Fibroblast of skin of left biceps (primary cell): Measurements from ENCODE around the gene SHH.

Source experiments
- DNase-seq, 2 experiments: peaks; one replicate each; pipeline ENCODE4 v3.0.0-alpha.2; 2013; ENCODE audit warnings: low read depth in 2 of 2

Gene SHH

GRCh38 chr7:155811895-155812761, at the start of gene SHH:
TSS of gene SHH (minus strand) at chr7:155812463. CDS start at chr7:155812122, 341 bp downstream.
- no peak for DNase-seq

GRCh38 chr7:155861480-155861868, 49.2 kb upstream of the SHH start:
- no peak for DNase-seq

DNA sequence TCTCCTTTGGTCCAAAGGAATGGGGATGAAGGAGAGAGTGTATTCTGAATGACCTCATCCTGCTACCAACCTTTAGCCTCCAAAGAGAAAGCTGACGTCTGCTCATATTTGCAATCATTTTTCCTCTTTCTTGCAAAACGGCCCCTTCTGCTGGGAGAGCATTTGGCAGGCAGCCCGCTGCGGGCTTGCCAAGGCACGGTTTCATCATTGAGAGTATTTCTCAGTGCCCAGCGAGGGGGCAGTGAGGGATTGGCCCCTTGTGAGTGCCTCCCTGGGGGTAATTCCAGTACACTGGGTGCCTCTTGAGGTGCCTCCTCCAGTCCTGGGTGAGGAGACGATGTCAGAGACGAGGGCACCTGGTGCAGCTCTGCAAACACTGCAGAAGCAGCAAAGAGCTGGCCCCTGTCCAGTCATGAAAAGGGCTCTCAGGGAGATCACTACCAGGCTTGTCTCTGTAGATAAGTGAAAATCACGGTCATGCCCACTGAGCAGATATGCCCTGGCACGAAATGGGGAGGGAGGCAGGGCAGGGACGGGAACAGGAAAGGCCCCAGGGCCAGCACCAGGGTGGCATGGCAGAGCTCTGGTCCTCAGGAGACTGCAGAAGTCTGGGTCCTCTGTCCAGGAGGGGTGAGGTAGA, 48.7 kb upstream of the SHH start:
- no peak for DNase-seq

DNA sequence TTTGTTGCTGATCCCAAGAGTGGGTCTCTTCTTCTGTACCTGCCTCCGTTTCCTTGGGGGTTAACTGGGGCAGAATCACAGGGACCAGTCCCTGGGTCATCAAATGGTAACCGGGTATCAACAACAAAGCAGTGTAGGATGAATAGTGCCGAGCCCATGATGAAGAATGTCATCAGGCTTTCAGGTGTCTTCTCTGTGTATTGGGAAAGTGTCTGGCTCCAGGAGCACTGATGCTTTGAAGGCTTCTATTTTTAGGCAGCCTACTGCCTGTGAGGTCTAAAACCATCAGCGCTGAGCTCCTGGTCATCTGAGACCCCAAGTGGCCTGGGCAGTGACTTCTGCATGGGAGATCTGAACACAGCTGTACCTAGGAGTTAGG, 48.2 kb upstream of the SHH start:
- DNase-seq: no peak

GRCh38 chr7:155858521-155859061, 46.3 kb upstream of the SHH start:
- no peak for DNase-seq

GRCh38 chr7:155857141-155857540, 44.9 kb upstream of the SHH start:
- no peak for DNase-seq

DNA sequence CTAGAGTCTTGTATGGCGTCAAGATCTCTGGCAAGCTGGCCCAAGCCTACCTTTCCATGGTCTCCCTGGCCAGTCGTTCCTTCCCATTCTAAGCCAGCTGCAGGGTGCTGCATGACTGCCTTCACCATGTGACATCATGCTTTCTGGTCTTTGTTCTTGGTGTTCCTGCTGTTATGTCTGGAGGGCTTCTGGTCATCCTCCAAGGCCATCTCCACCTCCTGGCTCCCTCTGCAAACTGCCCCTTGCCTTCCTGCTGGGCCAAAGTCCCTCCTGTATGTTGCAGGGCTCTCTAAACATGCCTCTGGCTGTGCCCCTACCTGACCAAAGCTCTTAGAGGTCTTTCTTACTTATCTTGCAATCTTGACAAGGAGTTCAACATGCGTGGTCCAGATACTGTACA, 44.4 kb upstream of the SHH start:
- DNase-seq: no peak

- no peak for DNase-seq
These were observed 40.4 kb upstream of the SHH start for GRCh38 chr7:155852426-155853301.

- no peak for DNase-seq
These were observed 39.6 kb upstream of the SHH start for GRCh38 chr7:155851892-155852291.

DNA sequence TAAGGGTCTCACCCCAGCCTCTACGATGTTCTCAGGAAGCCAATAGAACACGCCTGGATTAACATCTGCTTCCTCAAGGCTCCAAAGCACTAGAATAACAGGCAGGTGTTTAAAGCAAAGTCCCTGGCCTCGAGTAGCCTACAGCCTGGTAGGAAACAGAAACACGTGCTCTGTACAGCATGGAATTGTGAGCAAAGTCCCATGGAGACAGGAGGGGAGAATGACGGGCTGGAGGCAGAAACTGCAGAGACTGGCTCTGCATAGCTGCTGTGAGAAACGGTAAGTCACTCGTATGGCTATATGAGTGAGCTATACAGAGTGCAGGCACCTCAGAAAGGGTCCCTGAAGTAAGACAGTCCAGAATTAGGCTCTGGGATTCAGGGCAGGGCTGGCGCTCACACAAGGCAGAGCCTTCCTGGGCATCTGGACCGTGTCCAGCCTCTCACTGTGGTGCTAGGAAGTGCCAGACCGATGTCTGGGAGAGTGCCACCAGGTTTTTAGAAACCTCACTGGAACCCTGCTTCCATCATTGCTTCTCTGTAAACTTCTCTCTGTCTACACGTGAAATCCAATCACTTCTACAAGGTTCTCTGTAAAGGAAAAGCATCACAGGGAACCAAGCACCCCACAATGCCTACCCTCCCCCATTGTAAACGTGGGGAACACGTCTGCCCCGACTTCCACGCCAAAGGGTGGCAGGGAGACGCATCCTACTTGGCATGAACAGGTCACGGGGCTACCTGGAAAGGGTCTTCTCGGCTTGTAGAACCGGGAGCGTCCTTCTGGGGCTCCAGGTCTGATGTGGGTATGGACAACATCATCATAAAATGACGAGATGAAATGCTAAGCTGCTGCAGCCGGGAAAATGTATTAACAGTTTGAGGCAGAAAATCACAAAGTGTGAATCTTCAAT, 38.8 kb upstream of the SHH start:
- DNase-seq: no peak

GRCh38 chr7:155850001-155850436, 37.8 kb upstream of the SHH start:
- DNase-seq: no peak

GRCh38 chr7:155848691-155849669, 36.7 kb upstream of the SHH start:
- DNase-seq: no peak

DNA sequence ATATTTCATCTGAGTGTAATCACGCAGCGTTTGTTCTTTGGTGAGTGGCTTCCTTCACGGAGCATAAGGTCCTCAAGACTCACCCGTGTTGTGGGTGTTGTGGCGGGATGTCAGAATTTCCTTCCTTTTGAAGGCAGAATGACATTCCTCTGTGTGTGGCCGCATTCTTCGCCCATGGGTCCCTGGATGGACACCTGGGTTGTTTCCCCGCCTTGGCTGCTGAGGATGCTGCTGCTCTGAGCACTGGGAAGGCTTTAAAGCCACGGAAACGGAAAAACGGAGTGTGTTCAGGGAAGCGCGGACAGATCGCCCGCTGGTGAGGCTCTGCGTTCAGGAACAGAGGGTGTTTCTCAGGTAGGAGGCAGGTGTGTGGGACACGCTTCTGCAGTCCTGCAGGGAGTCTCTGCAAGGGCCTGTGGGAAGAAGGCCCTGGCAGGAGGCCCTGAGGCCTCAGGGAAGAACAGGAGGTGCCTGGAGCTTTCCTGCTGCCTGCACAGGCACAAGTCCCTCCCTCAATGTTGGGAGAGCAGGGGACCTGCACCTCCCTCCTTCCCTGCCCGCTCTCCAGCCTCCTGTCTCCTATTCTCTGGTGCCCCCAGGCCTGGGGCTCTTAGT, 35.7 kb upstream of the SHH start:
- DNase-seq: no peak

DNA sequence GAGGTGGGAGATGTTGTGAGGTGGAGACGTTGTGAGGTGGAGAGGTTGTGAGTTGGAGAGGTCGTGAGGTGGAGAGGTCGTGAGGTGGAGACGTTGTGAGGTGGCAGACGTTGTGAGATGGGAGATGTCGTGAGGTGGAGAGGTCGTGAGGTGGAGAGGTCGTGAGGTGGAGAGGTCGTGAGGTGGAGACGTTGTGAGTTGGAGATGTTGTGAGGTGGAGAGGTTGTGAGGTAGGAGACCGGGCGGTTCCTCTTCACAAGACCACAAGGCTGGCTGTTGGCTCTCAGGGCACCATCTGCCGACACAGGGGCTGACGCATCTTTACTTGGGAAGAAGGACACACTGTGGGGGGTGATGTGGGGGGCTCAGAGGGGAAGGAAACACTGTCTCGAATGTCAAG, 34.7 kb upstream of the SHH start:
- DNase-seq: no peak

GRCh38 chr7:155846156-155846555, 33.9 kb upstream of the SHH start:
- DNase-seq: no peak

DNA sequence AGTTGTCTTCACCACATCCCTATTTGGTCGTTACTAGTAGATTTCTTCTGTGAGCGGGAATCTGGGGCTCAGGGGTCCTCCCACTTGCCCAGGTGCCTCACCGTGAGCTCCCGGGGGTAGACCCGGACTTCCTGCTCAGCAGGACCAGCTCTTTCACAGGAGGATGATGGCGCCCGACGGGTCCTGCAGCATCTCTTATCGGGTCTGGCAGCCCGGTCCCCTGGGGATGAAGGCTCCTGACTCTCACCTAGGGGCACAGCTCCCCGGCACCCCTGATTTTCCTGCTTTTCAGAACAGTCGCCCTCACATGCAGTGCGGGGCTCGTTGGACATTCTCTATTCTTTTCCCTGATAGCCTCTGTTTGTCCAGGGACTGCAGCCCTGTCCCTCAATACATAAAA, 33.0 kb upstream of the SHH start:
- no peak for DNase-seq

DNA sequence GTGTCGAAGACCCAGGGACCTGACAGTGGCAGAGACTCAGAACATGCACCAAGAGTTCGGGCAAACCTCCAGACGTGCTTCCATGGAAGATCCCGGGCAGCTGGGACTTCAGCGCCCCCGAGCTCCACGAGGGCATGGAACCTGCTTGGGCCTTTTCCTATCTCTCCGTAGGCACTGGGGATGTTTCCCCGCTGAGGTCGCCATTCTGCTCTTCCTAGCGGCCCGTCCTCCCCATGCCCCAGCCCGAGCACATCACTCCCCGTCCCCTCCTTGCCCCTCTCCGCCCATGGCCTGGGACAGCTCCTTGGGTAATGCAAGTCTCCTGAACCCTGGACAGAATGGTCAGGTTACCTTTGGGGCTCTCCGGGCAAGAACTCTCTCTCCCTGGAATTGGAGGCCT, 32.3 kb upstream of the SHH start:
- DNase-seq: no peak

GRCh38 chr7:155844019-155844453, 31.8 kb upstream of the SHH start:
- no peak for DNase-seq

DNA sequence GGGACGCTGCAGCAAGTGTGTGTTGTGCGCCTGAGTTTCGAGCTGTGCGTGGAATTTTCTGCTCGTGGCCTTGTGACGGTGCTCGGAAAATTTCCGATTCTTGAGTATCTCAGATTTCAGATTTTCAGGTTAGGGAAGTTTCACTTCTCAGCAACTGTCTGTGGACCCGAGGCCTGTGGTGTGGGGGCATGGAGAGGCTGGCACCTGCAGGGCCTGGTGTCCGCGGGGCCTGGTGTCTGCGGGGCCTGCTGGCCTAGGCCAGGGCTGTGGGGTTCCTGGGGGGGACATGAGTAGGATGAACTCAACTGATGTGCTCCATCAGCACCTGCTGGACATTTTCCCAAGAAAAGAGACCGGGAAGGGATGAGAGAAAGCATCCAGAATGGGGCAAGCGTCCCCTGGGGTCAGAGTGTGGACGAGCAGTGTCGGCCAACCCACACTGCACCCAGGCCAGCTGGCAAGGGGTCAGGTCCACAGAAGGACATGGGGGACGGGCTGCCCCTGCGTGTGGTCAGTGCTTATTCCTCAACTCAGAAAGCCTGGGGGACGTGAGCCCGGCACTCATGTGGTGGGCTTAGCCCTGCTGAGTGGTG, 31.3 kb upstream of the SHH start:
- no peak for DNase-seq
